Astrocyte (in vitro differentiated cells and primary cell): ENCODE measurements around the gene CDHR1. TPM values are rescaled to one million over a fixed set of nuclear protein-coding genes. Genes with fewer than 3 reads are reported as not detected.

Experiments used
- DNase-seq: peaks from one replicate; pipeline ENCODE4 v3.0.0-alpha.2; 2010; ENCODE audit warnings: low read depth
- FAIRE-seq: peaks from 2 replicates; lab custom pipeline; 2011; peaks lifted over from hg19 to GRCh38; lab: Jason Lieb, UNC
- H2AFZ ChIP-seq: 2 replicates; pipeline ENCODE4 v1.6.0; 2012; ENCODE audit warnings: low read depth, low read length, inconsistent platforms
- H3K27ac ChIP-seq: 2 replicates; pipeline ENCODE4 v1.5.1; 2011; ENCODE audit warnings: low read depth, low read length, inconsistent platforms
- H3K27me3 ChIP-seq: 2 replicates; pipeline ENCODE4 v1.6.0; 2011; ENCODE audit warnings: low read length, inconsistent platforms; ENCODE audit not compliant: insufficient read depth
- H3K36me3 ChIP-seq: 2 replicates; pipeline ENCODE4 v1.5.1; 2011; ENCODE audit warnings: low read length, inconsistent platforms; ENCODE audit not compliant: insufficient read depth
- H3K4me1 ChIP-seq: 2 replicates; pipeline ENCODE4 v1.5.1; 2011; ENCODE audit warnings: low read length, inconsistent platforms; ENCODE audit not compliant: insufficient read depth
- H3K4me2 ChIP-seq: 2 replicates; pipeline ENCODE4 v1.6.0; 2012; ENCODE audit warnings: low read length, inconsistent platforms
- H3K4me3 ChIP-seq: 2 replicates; pipeline ENCODE4 v1.5.1; 2011; ENCODE audit warnings: low read depth, mild to moderate bottlenecking, low read length, inconsistent platforms; ENCODE audit not compliant: insufficient read depth
- H3K79me2 ChIP-seq: 2 replicates; pipeline ENCODE4 v1.6.0; 2012; ENCODE audit warnings: mild to moderate bottlenecking, low read length, inconsistent platforms; ENCODE audit not compliant: insufficient read depth
- H3K9ac ChIP-seq: 2 replicates; pipeline ENCODE4 v1.6.0; 2012; ENCODE audit warnings: mild to moderate bottlenecking, low read length, inconsistent platforms
- H3K9me3 ChIP-seq: 2 replicates; pipeline ENCODE4 v1.5.1; 2012; ENCODE audit warnings: low read depth, mild to moderate bottlenecking, low read length, inconsistent platforms; ENCODE audit not compliant: insufficient read depth
- H4K20me1 ChIP-seq: 2 replicates; pipeline ENCODE4 v1.6.0; 2012; ENCODE audit warnings: low read length, inconsistent platforms; ENCODE audit not compliant: insufficient read depth
- H3K27ac Mint-ChIP-seq: one replicate; pipeline ENCODE4 v1.8.0; 2021; ENCODE audit warnings: mild to moderate bottlenecking, mixed read lengths; ENCODE audit not compliant: unreplicated experiment
- H3K27me3 Mint-ChIP-seq: one replicate; pipeline ENCODE4 v1.8.0; 2021; ENCODE audit warnings: low read depth, mixed read lengths; ENCODE audit not compliant: unreplicated experiment
- H3K36me3 Mint-ChIP-seq: one replicate; pipeline ENCODE4 v1.8.0; 2021; ENCODE audit warnings: low read depth, mixed read lengths; ENCODE audit not compliant: unreplicated experiment
- H3K4me1 Mint-ChIP-seq: one replicate; pipeline ENCODE4 v1.8.0; 2021; ENCODE audit warnings: low read depth, mixed read lengths; ENCODE audit not compliant: unreplicated experiment
- H3K4me3 Mint-ChIP-seq: one replicate; pipeline ENCODE4 v1.8.0; 2021; ENCODE audit warnings: mild to moderate bottlenecking, moderate library complexity, mixed read lengths; ENCODE audit not compliant: unreplicated experiment
- H3K9me3 Mint-ChIP-seq: one replicate; pipeline ENCODE4 v1.8.0; 2021; ENCODE audit warnings: mild to moderate bottlenecking, mixed read lengths; ENCODE audit not compliant: unreplicated experiment
- CTCF ChIP-seq: IDR thresholded peaks from 2 replicates; pipeline ENCODE4 v1.5.1; 2011; ENCODE audit warnings: low read depth, mild to moderate bottlenecking, inconsistent platforms, low read length, moderate library complexity; ENCODE audit not compliant: insufficient read depth
- EZH2 ChIP-seq: IDR thresholded peaks from 2 replicates; pipeline ENCODE4 v1.6.1; 2012; ENCODE audit warnings: mild to moderate bottlenecking, low read length, inconsistent platforms; ENCODE audit not compliant: insufficient read depth
- total RNA-seq: library from RNA; stranded (reverse); gene quantifications from 2 replicates; pipeline ENCODE4 v1.2.1, GENCODE V29; 2021

The CDHR1 gene
- total RNA-seq, 1 donor from 2014 or later: 0.75 TPM

- TF ChIP-seq EZH2 (no peak), CTCF (no peak)
Observed at GRCh38 chr10:84149854-84150253, 44.5 kb upstream of the CDHR1 start.

GRCh38 chr10:84152769-84153168 lies 41.6 kb upstream of the CDHR1 start:
- no peak overlapping the region for H3K4me3 ChIP-seq
- H3K27me3 Mint-ChIP-seq: no peaks in the 10 kb centered on the region
- no peak overlapping the region for H3K4me2 ChIP-seq
- no peaks in the 10 kb centered on the region for H3K79me2 ChIP-seq
- DNase-seq (no peak), FAIRE-seq (no peak)
- H3K9me3 Mint-ChIP-seq: no peaks in the 10 kb centered on the region
- no peak overlapping the region for H2AFZ ChIP-seq
- no peak overlapping the region for H3K27ac ChIP-seq
- peaks cover 3% of the 10 kb centered on the region for H4K20me1 ChIP-seq
- no peaks in the 10 kb centered on the region for H3K4me1 ChIP-seq
- peaks cover 4% of the 10 kb centered on the region for H3K36me3 Mint-ChIP-seq
- H3K36me3 ChIP-seq: peaks cover 37% of the 10 kb centered on the region
- no peak overlapping the region for H3K4me3 Mint-ChIP-seq
- no peaks in the 10 kb centered on the region for H3K27me3 ChIP-seq
- H3K4me1 Mint-ChIP-seq: no peaks in the 10 kb centered on the region
- H3K9ac ChIP-seq: no peak overlapping the region
- no peak overlapping the region for H3K27ac Mint-ChIP-seq
- H3K9me3 ChIP-seq: no peaks in the 10 kb centered on the region
- TF ChIP-seq EZH2: no peak
- TF ChIP-seq CTCF: no peak

More at GRCh38 chr10:84149854-84150253, 44.5 kb upstream of the CDHR1 start:
- no peaks in the 10 kb centered on the region for H3K9me3 ChIP-seq
- no peak overlapping the region for H3K9ac ChIP-seq
- H2AFZ ChIP-seq: no peak overlapping the region
- no peak overlapping the region for H3K4me3 Mint-ChIP-seq
- H3K4me1 Mint-ChIP-seq: no peaks in the 10 kb centered on the region
- H3K79me2 ChIP-seq: no peaks in the 10 kb centered on the region
- H3K9me3 Mint-ChIP-seq: no peaks in the 10 kb centered on the region
- H3K27me3 Mint-ChIP-seq: no peaks in the 10 kb centered on the region
- no peaks in the 10 kb centered on the region for H3K27me3 ChIP-seq
- FAIRE-seq (no peak), DNase-seq (no peak)
- H3K27ac ChIP-seq: no peak overlapping the region
- H3K36me3 ChIP-seq: peaks cover 60% of the 10 kb centered on the region
- H3K36me3 Mint-ChIP-seq: peaks cover 3% of the 10 kb centered on the region
- H3K4me3 ChIP-seq: no peak overlapping the region
- no peak overlapping the region for H3K4me2 ChIP-seq
- H3K4me1 ChIP-seq: no peaks in the 10 kb centered on the region
- H3K27ac Mint-ChIP-seq: no peak overlapping the region
- H4K20me1 ChIP-seq: peaks cover 3% of the 10 kb centered on the region

- H3K27ac Mint-ChIP-seq: no peak overlapping the region
- Histone ChIP-seq H3K9ac (no peak overlapping the region), H3K4me2 (no peak overlapping the region), H3K27me3 (no peaks in the 10 kb centered on the region), H3K4me3 (no peak overlapping the region), H3K27ac (no peak overlapping the region), H3K9me3 (no peaks in the 10 kb centered on the region), H3K79me2 (no peaks in the 10 kb centered on the region), H3K4me1 (no peaks in the 10 kb centered on the region), H2AFZ (no peak overlapping the region), H3K36me3 (peaks cover 17% of the 10 kb centered on the region), H4K20me1 (peaks cover 3% of the 10 kb centered on the region)
- H3K36me3 Mint-ChIP-seq: peaks cover 1% of the 10 kb centered on the region
- no peaks in the 10 kb centered on the region for H3K4me1 Mint-ChIP-seq
- FAIRE-seq (no peak), DNase-seq (no peak)
- no peak for TF ChIP-seq CTCF
- TF ChIP-seq EZH2: no peak
- H3K9me3 Mint-ChIP-seq: no peaks in the 10 kb centered on the region
- no peaks in the 10 kb centered on the region for H3K27me3 Mint-ChIP-seq
- H3K4me3 Mint-ChIP-seq: no peak overlapping the region
Observed at GRCh38 chr10:84155521-84155920, 38.8 kb upstream of the CDHR1 start.
